GM19099 (cell line): ENCODE measurements around the gene ZNF764.

ENCODE experiments used
- POLR2A ChIP-seq: IDR thresholded peaks from 3 replicates; pipeline ENCODE4 v1.6.1; 2011; ENCODE audit warnings: low read depth; ENCODE audit not compliant: insufficient read length; ENCODE audit errors: extremely low read depth

ZNF764 gene

GRCh38 chr16:30557957-30558788 lies at the start of gene ZNF764:
ZNF764 (minus strand) TSS chr16:30558374; CDS start chr16:30558182, 192 bp downstream.
- peak; percentile 63 for TF ChIP-seq POLR2A

DNA sequence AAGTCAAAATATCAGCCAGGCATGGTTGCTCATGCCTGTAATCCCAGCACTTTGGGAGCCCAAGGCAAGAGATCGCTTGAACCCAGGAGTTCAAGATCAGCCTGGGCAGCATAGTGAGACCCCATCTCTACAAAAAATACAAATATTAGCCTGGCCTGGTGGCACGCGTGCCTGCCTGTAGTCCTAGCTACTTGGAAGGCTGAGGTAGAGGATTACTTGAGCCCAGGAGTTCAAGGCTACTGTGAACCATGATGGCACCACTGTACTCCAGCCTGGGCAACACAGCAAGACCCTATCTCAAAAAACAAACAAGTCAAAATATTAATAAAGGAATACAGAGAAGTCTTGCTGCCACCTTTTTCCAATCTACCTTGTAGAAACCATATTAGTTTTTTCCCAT lies 47.8 kb upstream of the ZNF764 start:
- TF ChIP-seq POLR2A, result no peak

DNA sequence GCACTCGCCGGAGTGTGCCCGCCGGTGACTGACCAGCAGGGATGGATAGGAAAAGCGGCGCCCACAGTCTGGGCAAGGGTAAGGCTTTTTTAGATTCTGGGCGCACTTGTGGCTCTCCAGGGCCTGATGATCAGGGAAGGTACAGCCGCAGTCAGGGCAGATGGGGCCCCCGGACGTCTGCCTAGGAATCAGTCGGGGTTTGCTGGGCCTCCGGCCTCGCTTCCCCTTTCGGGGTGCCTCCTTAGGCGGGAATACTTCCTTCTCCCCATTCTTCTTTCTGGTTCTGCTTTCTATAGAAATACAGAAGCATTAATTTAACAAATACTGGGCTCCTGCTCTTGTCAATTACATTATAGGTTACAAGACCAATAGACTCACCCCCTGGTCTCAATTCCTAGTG lies 47.0 kb upstream of the ZNF764 start:
- TF ChIP-seq POLR2A, result no peak

- no peak for TF ChIP-seq POLR2A
These were observed 46.3 kb upstream of the ZNF764 start for GRCh38 chr16:30604316-30604947.

GRCh38 chr16:30603945-30604315 lies 45.8 kb upstream of the ZNF764 start:
- no peak for TF ChIP-seq POLR2A

- TF ChIP-seq POLR2A, result no peak
These were observed 44.6 kb upstream of the ZNF764 start for GRCh38 chr16:30602616-30603277.

- no peak for TF ChIP-seq POLR2A
These were observed 43.8 kb upstream of the ZNF764 start for GRCh38 chr16:30601966-30602365.

- TF ChIP-seq POLR2A, result no peak
These were observed 42.8 kb upstream of the ZNF764 start for GRCh38 chr16:30600929-30601328.

- no peak for TF ChIP-seq POLR2A
These were observed 42.0 kb upstream of the ZNF764 start for GRCh38 chr16:30600215-30600614.

DNA sequence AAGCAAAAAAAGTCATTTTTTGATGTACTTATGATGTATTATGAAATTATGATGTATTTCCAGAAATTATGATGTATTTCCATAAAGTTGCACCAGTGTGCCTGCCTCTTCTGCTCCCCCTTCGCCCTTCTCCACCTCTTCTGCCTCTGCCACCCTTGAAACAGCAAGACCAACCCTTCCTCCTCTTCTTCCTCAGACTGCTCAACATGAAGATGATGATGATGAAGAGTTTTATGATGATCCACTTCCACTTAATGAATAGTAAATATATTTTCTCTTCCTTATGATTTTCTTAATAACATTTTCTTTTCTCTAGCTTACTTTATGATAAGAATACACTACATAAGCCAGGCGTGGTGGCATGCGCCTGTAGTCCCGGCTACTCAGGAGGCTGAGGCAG lies 34.7 kb upstream of the ZNF764 start:
- no peak for TF ChIP-seq POLR2A

GRCh38 chr16:30588651-30589050 lies 30.5 kb upstream of the ZNF764 start:
- TF ChIP-seq POLR2A, result no peak

DNA sequence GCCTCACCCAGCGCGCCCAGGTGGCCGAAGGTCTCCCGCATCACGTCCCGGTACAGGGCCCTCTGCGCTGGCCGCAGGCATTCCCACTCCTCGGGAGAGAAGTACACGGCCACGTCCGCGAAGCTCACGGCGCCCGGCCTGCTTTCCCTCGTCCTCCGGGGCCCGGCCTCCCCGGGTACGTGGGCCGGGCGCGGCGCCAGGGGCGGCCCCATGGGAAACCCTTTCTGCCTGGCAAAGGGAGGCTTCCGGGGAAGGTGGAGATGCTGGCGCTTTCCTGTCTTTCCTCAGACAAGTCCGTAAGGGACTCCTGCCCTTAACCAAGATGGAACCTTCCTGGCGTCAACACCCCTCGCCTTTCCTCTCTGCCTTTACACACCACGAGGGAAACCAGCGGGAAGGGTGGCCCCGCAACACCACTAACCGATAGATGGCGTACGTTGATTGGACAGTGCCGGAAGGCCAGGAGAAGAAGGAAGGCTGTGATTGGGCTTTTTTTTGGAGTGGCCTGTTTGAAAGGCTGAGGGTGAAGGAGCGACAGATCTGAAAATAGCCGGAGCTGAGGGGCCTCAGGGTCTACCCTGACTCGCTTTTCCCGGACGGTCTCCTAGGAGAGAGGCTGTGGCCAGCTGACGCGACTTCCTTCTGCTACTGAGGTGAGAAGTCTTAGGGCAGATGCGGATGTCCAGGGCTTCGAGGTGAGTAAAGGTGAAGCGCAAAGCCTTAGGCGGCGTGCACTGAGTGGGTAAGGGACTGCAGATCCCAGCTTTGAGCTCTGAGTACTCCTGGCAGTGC lies 27.4 kb upstream of the ZNF764 start, which contains the start of gene ZNF785:
TSS of gene ZNF785 (minus strand) at position 298 of the 792 bp plus-strand sequence. CDS start at position 212, 86 bp downstream.
- no peak for TF ChIP-seq POLR2A

GRCh38 chr16:30585022-30585399 lies 26.8 kb upstream of the ZNF764 start:
- peak; percentile 44 for TF ChIP-seq POLR2A

GRCh38 chr16:30582611-30583340 lies 24.6 kb upstream of the ZNF764 start:
- TF ChIP-seq POLR2A, result no peak
